GM18519 (cell line): Measurements from ENCODE around the gene LAMTOR2.

ENCODE experiments used
- ATAC-seq: cut with Tn5 transposase; IDR thresholded peaks from one replicate; pipeline ENCODE4 v1.9.1; 2021; ENCODE audit warnings: mild to moderate bottlenecking, moderate library complexity; ENCODE audit not compliant: unreplicated experiment, low FRiP score

Gene LAMTOR2

DNA sequence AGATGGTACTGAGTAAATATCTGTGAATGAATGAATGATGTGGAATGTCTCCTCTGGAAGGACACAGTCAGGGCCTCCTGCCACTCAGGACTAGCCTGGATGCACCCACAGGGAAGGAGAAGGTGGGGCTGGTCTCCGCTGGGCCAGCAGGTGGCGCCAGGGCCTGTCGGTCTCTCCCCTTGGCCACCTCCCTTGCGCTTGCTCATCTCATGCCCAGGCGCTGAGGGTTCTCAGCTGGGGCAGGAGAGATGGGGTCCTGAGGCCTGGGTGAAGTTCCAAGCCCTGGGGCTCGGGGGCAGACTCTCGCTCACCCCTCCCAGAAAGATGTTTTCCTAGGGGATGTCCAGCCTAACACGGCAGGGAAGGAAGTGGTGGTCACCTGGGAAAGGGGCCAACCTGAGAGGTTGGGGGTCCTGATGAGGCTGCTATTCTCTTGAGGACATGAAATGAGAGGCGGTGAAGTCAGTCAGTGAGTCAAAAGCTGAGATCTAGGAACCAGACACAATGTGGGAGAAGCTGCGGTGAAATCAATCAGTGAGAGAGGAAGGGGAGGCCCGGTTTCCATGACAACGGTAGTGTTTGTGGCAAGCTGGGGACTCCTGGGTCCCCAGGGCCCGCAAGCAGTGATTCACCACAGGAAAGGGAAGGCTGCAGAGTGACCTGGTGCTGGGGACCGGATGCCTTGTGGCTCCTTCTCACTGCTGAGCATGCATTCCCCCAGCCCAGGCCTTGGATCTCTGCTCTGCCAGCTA is 42.2 kb downstream of the LAMTOR2 start:
- ATAC-seq, result no peak

DNA sequence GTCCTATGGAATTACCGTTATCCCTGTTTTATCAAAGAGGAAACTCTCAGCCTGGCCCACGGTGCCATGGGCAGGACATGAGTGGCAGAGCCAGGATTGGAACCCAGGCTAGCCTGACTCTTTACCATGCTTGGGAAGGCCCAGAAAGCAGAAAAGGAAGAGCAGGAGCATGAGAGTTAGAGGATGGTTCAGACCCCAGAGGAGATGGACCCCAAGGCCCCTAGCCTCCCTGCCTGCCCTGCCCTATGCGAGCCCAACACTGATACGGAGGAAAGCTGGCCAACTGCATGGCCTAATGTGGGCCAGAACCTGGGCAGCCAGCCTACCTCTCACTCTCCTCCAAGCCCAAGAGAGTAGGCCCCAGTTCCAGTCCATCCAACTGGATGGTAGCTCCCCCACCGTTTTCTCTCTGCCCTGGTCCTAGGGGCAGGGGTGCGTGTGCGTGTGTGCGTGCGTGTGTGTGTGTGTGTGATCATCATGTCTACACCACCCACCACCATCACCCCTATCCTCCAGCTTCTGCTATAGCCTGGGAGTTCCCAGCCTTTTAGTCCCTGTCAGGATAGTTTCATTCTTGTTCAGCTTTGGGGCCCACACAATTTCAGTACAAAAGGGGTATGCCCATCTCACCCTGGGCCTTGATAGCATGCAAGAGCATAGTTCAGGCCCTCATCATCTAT is 43.1 kb downstream of the LAMTOR2 start:
- ATAC-seq, result no peak

DNA sequence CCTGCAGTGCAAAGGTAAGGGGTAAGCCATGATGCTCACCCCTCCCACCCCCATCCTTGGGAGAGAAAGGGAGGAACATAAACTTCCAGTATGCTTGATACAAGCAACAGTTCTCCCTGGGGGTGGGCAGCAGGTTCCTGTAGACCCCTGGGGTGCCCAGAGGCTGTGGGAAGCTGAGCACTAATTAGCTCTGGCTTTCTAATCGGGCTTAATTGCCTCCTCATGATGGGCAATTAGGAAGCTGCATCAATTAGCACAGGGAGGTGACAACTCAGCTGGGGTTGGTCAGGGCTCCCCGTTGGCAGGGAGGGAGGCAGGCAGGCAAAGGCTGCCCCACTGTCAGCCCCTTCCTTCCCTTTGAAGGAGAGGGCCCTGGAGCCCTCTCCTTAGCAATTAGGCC is 44.2 kb downstream of the LAMTOR2 start:
- ATAC-seq, result no peak

DNA sequence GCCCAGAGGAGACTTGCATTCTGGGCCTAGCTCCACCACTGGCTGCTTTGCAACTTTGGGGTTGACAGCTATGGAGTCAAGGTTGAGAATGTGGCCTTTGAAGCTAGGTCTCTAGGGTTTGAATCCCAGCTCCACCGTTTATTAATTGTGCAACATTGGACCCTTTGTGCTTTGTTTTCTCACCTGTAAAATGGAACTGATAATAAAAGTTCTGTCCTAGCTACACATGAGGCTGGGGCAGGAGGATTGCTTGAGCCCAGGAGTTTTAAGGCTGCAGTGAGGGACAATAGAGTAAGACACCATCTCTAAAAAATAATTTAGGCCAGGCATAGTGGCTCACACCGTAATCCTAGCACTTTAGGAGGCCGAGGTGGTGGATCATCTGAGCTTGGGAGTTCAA is 44.7 kb downstream of the LAMTOR2 start:
- ATAC-seq, result no peak

DNA sequence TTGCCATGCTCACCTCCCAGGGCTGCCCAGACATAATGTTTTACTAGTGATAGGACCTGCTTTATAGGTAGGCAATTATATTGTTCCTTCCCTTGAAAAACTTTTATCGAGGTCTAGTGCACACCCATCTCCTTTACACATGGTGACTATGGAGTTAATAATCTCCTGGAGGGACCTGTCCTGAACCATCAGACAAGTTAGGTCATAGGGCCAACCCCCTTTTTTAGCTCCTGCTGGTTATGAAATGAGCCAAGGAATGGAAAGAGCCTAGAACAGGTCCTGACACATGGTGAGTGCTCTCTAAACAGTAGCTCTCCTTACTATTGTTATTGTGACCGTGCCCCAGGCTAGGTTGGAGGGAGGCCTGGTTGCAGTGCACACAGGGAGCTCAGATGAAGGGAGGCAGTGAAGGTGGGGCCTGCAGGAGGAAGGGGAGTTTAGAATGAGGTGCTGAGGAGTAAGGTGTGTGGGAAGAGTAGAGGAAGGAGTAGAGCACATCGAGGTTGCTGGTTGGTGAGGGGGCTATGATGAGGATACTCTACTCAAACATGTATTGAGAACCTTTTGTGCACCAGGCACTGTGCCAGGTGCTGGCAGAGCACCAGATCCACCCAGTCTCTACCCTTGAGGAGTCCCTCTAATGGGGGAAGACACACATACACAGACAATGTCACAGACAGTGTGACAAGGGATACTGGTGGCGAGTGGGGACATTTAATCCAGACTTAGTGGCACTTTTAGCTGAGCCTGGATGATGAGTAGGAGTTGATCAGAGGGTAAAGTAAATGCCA is 45.8 kb downstream of the LAMTOR2 start:
- no peak for ATAC-seq

DNA sequence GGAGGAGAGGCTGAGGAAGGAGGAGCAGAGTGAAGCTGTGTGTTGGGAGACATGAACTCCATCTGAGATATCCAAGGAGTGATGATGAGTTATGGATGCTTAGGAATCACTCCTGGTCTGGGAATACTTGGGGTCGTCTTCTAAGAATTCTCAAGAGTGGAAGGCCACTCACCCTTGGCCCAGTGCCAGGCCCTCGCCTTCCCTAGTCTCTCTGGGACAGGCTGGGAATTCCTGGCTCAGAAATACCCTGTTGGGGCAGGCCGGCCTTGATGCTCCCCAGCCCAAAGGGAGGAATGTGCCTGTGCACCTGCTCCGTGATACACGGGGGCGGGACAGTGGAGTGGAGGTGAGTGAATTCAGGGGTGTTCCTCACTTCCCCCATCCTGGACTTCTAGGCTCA is 47.3 kb downstream of the LAMTOR2 start:
- no peak for ATAC-seq

DNA sequence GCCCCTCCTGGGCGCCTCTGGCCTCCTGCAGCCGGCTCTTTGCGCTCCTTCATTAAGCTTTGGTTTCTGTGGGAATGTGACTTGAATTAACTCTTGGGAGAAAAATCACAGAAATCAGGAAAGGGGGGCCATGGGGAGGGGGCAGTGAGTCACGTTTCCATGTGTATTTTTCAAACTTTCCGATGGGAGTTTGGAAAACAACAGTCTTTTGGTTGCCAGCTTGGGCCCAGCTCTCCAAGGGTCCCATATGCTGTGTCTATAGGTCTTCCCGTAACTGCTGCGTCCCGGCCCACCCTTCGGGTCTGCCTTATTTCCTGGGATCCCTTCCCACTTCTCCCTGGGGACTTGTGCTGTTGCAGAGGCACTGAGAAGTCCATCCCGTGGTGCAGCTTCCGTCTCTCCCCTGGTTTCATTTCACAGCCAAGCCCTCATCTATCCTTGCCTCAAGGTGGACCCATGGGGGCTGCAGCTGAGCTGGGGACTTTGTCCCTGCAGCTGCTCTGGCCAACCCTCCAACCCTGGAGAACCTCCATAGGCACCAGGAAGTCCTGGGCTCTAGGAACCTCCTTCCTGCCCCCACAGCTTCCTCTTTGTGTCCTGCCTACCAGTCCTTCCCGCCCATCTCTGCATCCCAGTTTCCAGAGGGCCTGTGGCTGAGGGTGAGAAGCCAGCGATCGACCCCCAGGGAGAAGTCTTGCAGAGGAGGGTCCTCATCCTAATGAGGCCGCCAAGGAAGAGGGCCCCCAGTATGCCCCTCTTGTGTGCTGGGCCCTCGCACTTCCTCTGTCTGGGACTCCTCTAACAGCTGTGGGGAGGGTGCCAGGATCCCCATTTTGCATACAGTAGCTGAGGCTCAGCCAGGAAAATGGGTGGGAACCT is 48.3 kb downstream of the LAMTOR2 start:
- ATAC-seq, result no peak

DNA sequence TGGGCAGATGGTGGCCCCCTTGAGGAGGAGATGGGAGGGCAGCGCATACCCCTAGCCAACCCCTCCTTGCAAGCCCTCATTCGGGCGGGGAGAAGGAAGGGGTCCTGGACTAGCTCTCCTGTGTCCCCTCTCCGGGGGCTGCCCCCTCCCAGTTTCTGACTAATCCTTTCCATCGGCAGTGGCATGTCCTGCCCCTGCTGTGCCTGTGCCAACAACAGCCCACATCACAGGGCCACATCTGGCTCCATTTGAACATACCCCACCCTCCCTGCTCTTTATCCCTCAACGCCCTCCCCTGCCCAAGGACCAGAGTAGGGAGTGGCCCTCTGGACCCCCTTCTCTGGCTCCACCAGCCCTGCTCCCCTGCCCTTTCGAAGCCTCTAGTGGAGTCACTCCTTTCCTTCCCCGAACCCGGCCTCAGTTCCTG is 49.0 kb downstream of the LAMTOR2 start:
- no peak for ATAC-seq

DNA sequence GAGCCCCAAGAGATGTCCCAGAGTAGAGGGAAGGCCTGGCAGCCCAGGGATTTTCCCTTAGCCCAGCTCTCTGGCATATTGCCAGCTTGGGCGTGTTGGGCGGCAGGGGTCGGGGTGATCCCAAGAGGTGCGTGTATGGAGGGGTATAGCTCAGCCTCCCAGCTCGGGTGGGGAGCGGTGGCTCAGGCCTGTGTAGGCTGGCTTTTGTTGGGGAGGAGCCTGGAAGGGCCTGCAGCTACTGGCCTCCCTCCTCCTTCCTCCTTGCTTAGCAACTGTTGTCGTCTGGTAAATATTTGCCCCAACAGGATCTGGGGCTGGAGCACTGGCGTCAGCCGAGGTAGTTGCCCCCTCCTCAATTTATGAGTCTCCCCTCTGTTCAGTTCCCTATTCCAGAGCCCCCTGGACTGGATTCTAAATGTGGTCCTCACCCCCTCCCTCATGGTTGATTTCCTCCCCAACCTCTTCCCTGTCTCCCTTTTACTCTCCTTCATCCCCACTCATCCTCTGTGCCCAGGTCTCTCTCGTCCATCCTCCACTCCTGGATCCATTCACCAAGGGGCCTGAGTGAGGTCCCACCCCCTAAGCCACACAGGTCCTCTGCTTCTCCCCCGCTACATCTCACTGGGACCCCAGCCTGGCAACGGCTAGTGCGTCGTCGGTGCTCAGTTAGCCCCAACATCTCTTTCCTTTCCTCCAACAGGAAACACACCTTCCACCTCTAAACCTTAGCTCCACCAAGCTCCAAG is 49.7 kb downstream of the LAMTOR2 start:
- no peak for ATAC-seq

DNA sequence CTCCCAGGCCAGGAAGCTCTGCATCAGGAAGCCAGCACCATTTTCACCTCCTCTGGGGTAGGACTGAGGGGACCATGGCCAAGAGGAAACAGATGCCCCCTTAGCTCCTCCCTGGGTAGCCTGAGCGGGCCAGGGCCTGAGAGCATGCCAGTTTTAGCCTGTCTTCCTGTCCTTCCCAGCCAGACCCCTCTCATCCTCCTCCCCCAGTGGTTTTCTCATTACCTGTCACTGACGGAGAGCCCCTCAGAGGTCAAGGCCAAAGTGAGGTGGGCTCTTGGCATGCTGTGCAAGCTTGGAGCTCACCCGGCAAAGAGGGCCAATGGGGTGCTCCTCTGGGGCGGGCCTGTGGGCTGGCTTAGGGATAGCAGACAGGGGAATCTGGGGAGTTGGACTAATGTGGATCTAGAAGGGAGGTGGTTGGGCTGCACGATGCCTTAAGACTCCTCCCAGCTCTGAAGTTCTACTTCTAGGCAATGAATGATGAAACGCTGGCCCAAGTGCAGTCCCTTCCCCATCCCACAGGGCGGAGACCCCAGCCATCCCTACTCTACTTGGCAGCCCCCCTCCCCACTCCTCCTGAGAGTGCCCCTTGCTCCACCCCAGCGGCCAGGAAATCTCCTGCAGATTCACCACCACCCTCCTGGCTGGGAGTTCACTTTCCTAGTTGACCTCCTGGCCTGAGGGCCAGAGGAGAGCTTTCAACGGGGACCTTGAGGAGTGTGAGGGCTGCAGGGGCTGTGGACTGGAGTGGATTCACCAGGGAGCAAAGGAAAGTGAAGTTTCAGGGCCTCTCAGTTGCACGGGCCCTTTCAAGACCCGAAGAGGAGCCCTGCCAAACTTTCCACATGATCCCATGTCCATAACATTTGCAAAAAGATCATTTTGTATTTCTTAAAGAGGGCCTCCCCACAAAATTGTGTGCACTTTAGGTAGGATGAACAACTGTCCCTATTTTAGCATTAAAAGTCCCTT is 50.6 kb downstream of the LAMTOR2 start:
- no peak for ATAC-seq

DNA sequence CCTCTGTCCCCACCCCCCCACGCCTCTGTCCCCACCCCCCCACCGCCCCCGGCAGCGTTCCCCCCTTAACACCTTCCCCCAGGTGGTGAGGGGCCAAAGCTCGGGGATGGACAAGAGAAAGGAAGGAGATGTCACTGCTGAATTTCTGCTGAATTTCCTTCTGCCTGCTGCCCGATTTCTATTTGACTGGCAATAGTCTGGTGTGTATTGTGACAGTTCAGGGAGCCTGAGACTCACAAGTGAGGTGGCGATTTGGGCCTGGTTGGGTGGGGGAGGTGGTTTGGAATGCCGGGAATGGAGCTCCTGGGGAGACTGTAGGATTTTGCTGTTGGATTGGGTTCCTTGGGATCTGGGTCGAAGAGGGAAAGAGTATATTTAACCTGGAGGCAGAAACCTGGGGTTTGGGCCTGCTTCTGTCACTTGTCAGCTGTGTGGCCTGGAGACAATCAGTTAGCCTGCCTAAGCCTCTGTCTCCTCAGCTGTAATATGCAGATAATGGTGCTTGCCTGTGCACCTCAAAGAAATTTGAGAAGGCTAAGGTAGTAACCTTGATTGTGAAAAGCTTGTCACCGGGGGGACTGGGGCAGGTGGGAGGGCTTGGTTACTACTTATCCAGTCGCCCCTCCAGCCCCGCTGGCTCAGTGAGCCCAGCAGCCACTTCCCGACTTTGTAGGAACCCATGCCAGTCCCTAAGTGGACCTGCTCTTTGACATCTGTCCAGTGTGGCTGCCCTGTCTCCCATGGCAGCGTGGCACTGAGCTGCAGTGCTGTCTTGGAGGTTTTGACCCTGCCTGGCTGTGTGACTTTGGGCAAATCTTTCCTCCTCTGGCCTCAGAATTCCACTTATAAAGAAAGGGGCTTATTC is 52.3 kb downstream of the LAMTOR2 start:
- ATAC-seq, result no peak

DNA sequence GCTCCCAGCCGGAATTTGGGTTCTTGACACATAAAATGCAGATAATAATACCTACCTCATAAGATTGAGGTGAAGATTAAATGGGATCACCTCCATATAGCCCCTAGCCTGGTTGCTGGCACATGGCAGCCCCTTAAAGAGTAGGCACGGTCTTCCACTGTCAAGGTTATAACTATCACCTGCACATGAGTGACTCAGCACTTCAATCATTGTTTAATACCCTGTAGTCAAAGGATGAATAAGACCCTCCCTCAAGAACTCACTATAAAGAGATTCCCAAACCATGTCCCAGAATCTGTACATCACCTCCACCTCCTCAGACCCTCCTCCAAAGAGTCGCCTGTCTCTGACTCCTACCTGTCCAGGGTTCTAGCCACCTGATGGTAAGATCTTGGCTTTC is 53.5 kb downstream of the LAMTOR2 start:
- ATAC-seq, result no peak
